GM23338 (cell line): ENCODE results near the gene BRAP. TPM values are rescaled to one million over a fixed set of nuclear protein-coding genes. Genes with fewer than 3 reads are reported as not detected.

Experiments used
- ATAC-seq: fragments of 200-7000 bp; cut with Tn5 transposase; 3 replicates; pipeline ENCODE4 v1.9.1; 2020
- DNase-seq: peaks from one replicate; pipeline ENCODE4 v3.0.0-alpha.2; 2015; ENCODE audit warnings: low spot score
- H2AFZ ChIP-seq: fragments of 200-600 bp; sonication (generic); 2 replicates; pipeline ENCODE4 v1.8.0; 2016; ENCODE audit warnings: antibody characterized with exemption, mild to moderate bottlenecking, moderate library complexity
- H3F3A ChIP-seq: fragments of 200-600 bp; sonication (generic); replicated peaks from 2 replicates; pipeline ENCODE4 v1.8.0; 2017; ENCODE audit warnings: antibody characterized with exemption, mixed run types, low read depth
- H3K27ac ChIP-seq: fragments of 200-600 bp; sonication (generic); 2 replicates; pipeline ENCODE4 v1.6.1; 2016; ENCODE audit warnings: low read depth
- H3K27me3 ChIP-seq: fragments of 200-600 bp; sonication (generic); 2 replicates; pipeline ENCODE4 v1.8.0; 2016; ENCODE audit warnings: mild to moderate bottlenecking, mixed run types, moderate library complexity; ENCODE audit not compliant: insufficient read depth
- H3K36me3 ChIP-seq: fragments of 200-600 bp; sonication (generic); 2 replicates; pipeline ENCODE4 v1.8.0; 2016; ENCODE audit warnings: mild to moderate bottlenecking; ENCODE audit not compliant: insufficient read depth
- H3K4me1 ChIP-seq: fragments of 200-600 bp; sonication (generic); 2 replicates; pipeline ENCODE4 v1.8.0; 2016; ENCODE audit warnings: mild to moderate bottlenecking, moderate library complexity; ENCODE audit not compliant: insufficient read depth
- H3K4me2 ChIP-seq: fragments of 200-600 bp; sonication (generic); 2 replicates; pipeline ENCODE4 v1.7.1; 2017; ENCODE audit warnings: mixed run types
- H3K4me3 ChIP-seq: fragments of 200-600 bp; sonication (generic); 2 replicates; pipeline ENCODE4 v1.6.1; 2016; ENCODE audit warnings: mixed run types
- H3K79me2 ChIP-seq: fragments of 200-600 bp; sonication (generic); replicated peaks from 2 replicates; pipeline ENCODE4 v1.8.0; 2017; ENCODE audit warnings: mild to moderate bottlenecking; ENCODE audit not compliant: insufficient read depth
- H3K9me2 ChIP-seq: fragments of 200-600 bp; sonication (generic); 2 replicates; pipeline ENCODE4 v1.8.0; 2017; ENCODE audit not compliant: insufficient read depth
- H4K20me1 ChIP-seq: fragments of 200-600 bp; sonication (generic); replicated peaks from 2 replicates; pipeline ENCODE4 v1.8.0; 2017; ENCODE audit warnings: mild to moderate bottlenecking; ENCODE audit not compliant: insufficient read depth
- H3K27ac Mint-ChIP-seq: 2 replicates; pipeline ENCODE4 v1.8.0; 2020; ENCODE audit warnings: inconsistent platforms, mild to moderate bottlenecking, moderate library complexity, mixed read lengths
- H3K27me3 Mint-ChIP-seq: 3 replicates; pipeline ENCODE4 v1.8.0; 2022; ENCODE audit warnings: low read depth, mild to moderate bottlenecking, moderate library complexity, mixed read lengths, inconsistent platforms; ENCODE audit not compliant: insufficient read depth, poor library complexity
- H3K36me3 Mint-ChIP-seq: 3 replicates; pipeline ENCODE4 v1.8.0; 2021; ENCODE audit warnings: low read depth, mild to moderate bottlenecking, inconsistent platforms, moderate library complexity, mixed read lengths
- H3K4me1 Mint-ChIP-seq: 3 replicates; pipeline ENCODE4 v1.8.0; 2020; ENCODE audit warnings: mild to moderate bottlenecking, inconsistent platforms, mixed read lengths
- H3K4me3 Mint-ChIP-seq: 3 replicates; pipeline ENCODE4 v1.8.0; 2021; ENCODE audit warnings: moderate library complexity, mild to moderate bottlenecking, inconsistent platforms, mixed read lengths
- H3K9me3 Mint-ChIP-seq: 3 replicates; pipeline ENCODE4 v1.8.0; 2020; ENCODE audit warnings: moderate library complexity, mild to moderate bottlenecking, inconsistent platforms, mixed read lengths
- CTCF ChIP-seq, 2 experiments: fragments of 200-600 bp in 1 of 2; sonication (generic) in 1 of 2; conservative IDR thresholded peaks; 2 replicates each; pipeline versions ENCODE4 v1.5.1 to v1.6.1; 2016 to 2017; ENCODE audit warnings: antibody characterized with exemption in 2 of 2, low read depth in 2 of 2, mild to moderate bottlenecking in 2 of 2, moderate library complexity in 1 of 2
- EZH2 ChIP-seq: fragments of 200-600 bp; sonication (generic); IDR thresholded peaks from one replicate; pipeline ENCODE4 v1.8.0; 2017; ENCODE audit warnings: antibody characterized with exemption, mild to moderate bottlenecking, low read depth; ENCODE audit not compliant: unreplicated experiment
- POLR2AphosphoS5 ChIP-seq: IDR thresholded peaks from 2 replicates; pipeline ENCODE4 v1.6.1; 2016; ENCODE audit warnings: antibody characterized with exemption, low read depth
- REST ChIP-seq: IDR thresholded peaks from one replicate; pipeline ENCODE4 v1.6.1; 2018; ENCODE audit warnings: antibody characterized with exemption; ENCODE audit not compliant: unreplicated experiment
- STAT1 ChIP-seq: IDR thresholded peaks from one replicate; pipeline ENCODE4 v1.6.1; 2016; ENCODE audit warnings: antibody characterized with exemption; ENCODE audit not compliant: unreplicated experiment
- ZNF114 ChIP-seq: fragments of 250-450 bp; sonication (Bioruptor Pico); IDR thresholded peaks from 2 replicates; pipeline ENCODE4 v1.5.0; 2020; ENCODE audit warnings: mild to moderate bottlenecking, moderate library complexity
- ZNF331 ChIP-seq: fragments of 250-450 bp; sonication (Bioruptor Pico); IDR thresholded peaks from 2 replicates; pipeline ENCODE4 v1.5.0; 2020; ENCODE audit warnings: low read depth, mild to moderate bottlenecking, moderate library complexity
- polyA plus RNA-seq: library from polyadenylated mRNA; unstranded; fragments of >200 nt; fragmentation: Nextera tagmentation; extraction: Ambion mirVana; gene quantifications from 2 replicates; pipeline ENCODE4 v1.2.1, GENCODE V29; 2016
- total RNA-seq: library from RNA; depleted of rRNA; stranded (reverse); fragments of >200 nt; shearing (Covaris generic); gene quantifications from 2 replicates; pipeline ENCODE4 v1.2.3, GENCODE V29; 2014

The BRAP gene
- total and polyA plus RNA-seq, 2 experiments from 2014 or later = 14.9 to 19.4 TPM

GRCh38 chr12:111664961-111665865 lies 20.5 kb downstream of the BRAP start (continued):
- no peak for TF ChIP-seq REST
- TF ChIP-seq CTCF (conservative IDR thresholded peaks at IDR 0.05; ENCODE audit: low read depth in 2 of 2) = no peak
- no peak for TF ChIP-seq EZH2
- no peak for TF ChIP-seq ZNF114 (CRISPR knock-in tag)
- no peak for TF ChIP-seq ZNF331

GRCh38 chr12:111664499-111664898 lies 21.3 kb downstream of the BRAP start:
- H3K27me3 Mint-ChIP-seq = no peaks in the 10 kb centered on the region
- H3K79me2 ChIP-seq = no peaks in the 10 kb centered on the region
- H3F3A ChIP-seq = no peaks in the 10 kb centered on the region
- no peaks in the 10 kb centered on the region for H3K4me1 ChIP-seq
- no peaks in the 10 kb centered on the region for H3K4me1 Mint-ChIP-seq
- DNase-seq (peak; percentile 24), ATAC-seq (peak; percentile 70)
- no peak overlapping the region for H3K27ac ChIP-seq
- no peak overlapping the region for H2AFZ ChIP-seq
- H3K36me3 Mint-ChIP-seq = peaks cover 37% of the 10 kb centered on the region
- no peaks in the 10 kb centered on the region for H3K27me3 ChIP-seq
- H3K9me3 Mint-ChIP-seq = no peaks in the 10 kb centered on the region
- no peak overlapping the region for H3K4me2 ChIP-seq
- H3K4me3 Mint-ChIP-seq = no peak overlapping the region
- H3K27ac Mint-ChIP-seq = no peak overlapping the region
- no peaks in the 10 kb centered on the region for H3K9me2 ChIP-seq
- TF ChIP-seq CTCF (conservative IDR thresholded peaks at IDR 0.05; ENCODE audit: low read depth in 2 of 2) (no peak), STAT1 (no peak), POLR2AphosphoS5 (no peak), EZH2 (no peak), ZNF114 (CRISPR knock-in tag) (no peak)
- peaks cover 9% of the 10 kb centered on the region for H4K20me1 ChIP-seq
- no peak overlapping the region for H3K4me3 ChIP-seq
- H3K36me3 ChIP-seq = peaks cover 30% of the 10 kb centered on the region
